ENCODE results near the gene ELAPOR1.

Gene ELAPOR1

DNA sequence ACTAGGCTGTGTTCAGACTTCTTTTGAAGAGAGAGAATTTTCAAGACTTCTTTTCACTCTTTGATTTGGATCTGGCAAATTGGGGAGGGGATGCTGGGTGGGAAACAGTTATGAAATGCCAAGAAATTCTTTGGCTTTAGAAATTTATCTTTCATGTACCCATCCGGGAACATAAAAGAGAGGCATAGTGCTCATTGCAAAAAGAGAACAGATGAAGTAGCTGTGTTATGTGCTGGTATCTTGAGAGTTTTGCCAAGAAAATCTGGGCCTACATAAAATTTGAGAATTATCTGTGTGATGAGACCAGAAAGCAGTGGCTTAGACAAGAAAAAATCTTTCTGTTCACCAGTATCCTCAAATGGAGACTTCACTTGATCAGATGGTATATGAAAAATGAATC lies 19.0 kb upstream of the ELAPOR1 start:
- DNase-seq (ENCODE audit: low read depth): no peak
- H3K4me3 ChIP-seq (ENCODE audit: low read depth, low read length): no peak overlapping the region

DNA sequence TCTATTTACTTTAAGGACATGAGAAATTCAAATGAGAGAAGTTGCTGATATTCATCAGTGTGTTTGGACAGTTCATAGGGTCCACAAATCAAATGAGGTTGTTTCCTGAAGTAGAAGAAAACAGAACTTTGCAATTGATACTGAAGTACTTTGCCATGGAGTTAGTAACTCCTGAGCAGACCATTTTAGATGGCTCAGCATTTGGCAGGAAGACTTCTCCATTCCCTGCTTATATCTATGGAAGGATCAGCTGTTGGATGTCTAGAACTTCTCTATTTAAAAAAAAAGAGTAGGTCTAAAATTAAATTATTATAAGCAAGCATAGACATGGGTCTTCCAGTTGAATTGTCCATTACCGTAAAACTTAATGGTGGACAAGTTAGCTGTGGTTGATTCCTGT lies 18.3 kb upstream of the ELAPOR1 start:
- no peak overlapping the region for H3K4me3 ChIP-seq (ENCODE audit: low read depth, low read length)
- DNase-seq (ENCODE audit: low read depth): no peak

GRCh38 chr1:109096120-109096519 lies 17.8 kb upstream of the ELAPOR1 start:
- H3K4me3 ChIP-seq (ENCODE audit: low read depth, low read length): no peak overlapping the region
- DNase-seq (ENCODE audit: low read depth): no peak

- peak; percentile 92 for DNase-seq (ENCODE audit: low read depth)
- peak overlapping the region; percentile 91 for H3K4me3 ChIP-seq (ENCODE audit: low read depth, low read length)
Measured at GRCh38 chr1:109099938-109100773, 13.8 kb upstream of the ELAPOR1 start.

DNA sequence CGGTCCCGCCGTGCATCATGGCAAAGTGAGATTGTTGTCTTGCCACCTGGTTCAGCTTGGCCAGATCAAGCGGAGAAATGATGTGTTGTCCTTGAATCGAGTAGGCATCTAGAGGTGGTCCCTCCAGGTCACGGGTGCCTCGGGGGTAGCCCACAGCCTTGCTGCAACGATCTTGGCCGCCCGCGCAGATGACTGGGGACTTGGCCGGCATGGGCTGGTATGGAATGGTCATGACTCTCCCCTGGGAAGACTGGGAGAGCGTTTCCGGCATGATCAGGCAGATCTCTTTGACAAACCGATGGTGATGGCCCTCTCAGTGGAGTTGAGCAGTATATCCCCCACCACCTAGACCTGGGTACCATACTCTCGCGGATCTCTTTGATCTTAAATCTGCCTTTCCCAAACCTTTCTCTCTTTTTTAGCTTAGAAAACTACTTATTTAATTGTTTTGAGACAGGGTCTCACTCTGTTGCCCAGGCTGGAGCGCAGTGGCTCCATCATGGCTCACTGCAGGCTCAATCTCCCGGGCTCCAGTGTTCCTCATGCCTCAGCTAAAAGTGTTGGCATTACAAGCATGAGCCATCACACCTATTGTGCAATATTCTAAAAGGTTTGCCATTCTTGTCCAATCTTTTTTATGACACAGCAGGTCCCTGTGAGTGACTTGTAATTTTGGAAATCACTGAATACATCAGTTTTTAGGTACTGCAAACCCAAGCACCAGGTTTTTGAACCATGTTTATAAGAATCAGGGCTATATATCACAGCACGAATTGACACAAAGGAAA lies 9.4 kb upstream of the ELAPOR1 start:
- DNase-seq (ENCODE audit: low read depth): no peak
- no peak overlapping the region for H3K4me3 ChIP-seq (ENCODE audit: low read depth, low read length)

GRCh38 chr1:109105881-109106280 lies 8.0 kb upstream of the ELAPOR1 start:
- H3K4me3 ChIP-seq (ENCODE audit: low read depth, low read length): no peak overlapping the region
- DNase-seq (ENCODE audit: low read depth): no peak

GRCh38 chr1:109107785-109108184 lies 6.1 kb upstream of the ELAPOR1 start:
- DNase-seq (ENCODE audit: low read depth): no peak
- H3K4me3 ChIP-seq (ENCODE audit: low read depth, low read length): no peak overlapping the region

DNA sequence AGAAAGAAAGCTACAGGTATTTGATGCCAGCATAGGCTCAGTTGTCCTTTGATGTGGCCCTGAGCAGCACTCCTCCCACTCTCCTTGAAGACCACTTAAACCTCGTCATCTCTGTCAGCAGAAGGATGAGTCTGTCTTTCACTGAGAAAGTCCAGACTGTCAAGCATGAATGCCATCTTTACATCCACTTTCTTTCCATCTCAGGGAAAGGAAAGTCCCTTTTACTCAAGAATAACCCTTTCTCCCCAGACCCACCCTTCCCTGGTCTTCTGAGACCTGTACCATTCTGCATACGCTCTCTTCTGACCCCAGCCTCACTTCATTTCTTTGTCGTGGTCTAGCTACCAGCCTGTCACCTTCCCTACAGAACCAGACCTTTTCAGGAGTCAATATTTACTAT lies 4.0 kb upstream of the ELAPOR1 start:
- no peak for DNase-seq (ENCODE audit: low read depth)

GRCh38 chr1:109111386-109112055 lies 2.4 kb upstream of the ELAPOR1 start:
- no peak for DNase-seq (ENCODE audit: low read depth)

More for the DNA sequence above, 4.0 kb upstream of the ELAPOR1 start:
- no peak overlapping the region for H3K4me3 ChIP-seq (ENCODE audit: low read depth, low read length)

GRCh38 chr1:109112056-109112651 lies 1.8 kb upstream of the ELAPOR1 start:
- peak overlapping the region; percentile 24 for H3K4me3 ChIP-seq (ENCODE audit: low read depth, low read length)
- DNase-seq (ENCODE audit: low read depth): no peak

More at GRCh38 chr1:109111386-109112055, 2.4 kb upstream of the ELAPOR1 start:
- H3K4me3 ChIP-seq (ENCODE audit: low read depth, low read length): no peak overlapping the region

DNA sequence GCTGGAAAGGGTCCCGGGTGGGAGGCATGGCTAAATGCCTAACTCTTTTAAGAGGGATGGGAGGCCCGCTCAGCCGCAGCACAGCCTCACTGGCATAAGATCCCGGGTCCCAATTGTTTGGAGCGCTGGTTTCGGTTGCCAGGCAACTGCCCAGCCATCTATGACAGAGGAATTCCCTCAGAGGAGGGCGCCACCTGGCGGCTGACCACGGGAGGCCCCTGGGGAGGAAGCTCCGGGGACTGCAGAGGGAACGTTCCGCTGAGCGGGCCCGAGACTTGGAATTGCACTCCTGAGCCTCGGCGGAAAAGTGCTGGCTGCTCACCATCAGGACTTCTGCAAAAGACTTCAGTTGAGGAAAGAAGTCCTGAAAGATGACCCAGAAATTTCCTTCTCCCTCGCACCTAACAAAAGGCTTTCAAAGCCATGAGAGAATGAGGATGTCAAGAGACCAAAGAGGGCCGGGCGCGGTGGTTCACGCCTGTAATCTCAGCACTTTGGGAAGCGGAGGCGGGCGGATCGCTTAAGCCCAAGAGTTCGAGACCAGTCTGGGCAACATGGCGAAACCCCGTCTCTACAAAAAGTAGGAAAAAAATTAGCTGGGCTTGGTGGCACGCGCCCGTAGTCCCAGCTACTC lies 1.1 kb upstream of the ELAPOR1 start:
- peak overlapping the region; percentile 24 for H3K4me3 ChIP-seq (ENCODE audit: low read depth, low read length)
- DNase-seq (ENCODE audit: low read depth): peak; percentile 35

- H3K4me3 ChIP-seq (ENCODE audit: low read depth, low read length): peak overlapping the region; percentile 37
- DNase-seq (ENCODE audit: low read depth): no peak
Measured at GRCh38 chr1:109114342-109114674, 393 bp downstream of the ELAPOR1 start.

DNA sequence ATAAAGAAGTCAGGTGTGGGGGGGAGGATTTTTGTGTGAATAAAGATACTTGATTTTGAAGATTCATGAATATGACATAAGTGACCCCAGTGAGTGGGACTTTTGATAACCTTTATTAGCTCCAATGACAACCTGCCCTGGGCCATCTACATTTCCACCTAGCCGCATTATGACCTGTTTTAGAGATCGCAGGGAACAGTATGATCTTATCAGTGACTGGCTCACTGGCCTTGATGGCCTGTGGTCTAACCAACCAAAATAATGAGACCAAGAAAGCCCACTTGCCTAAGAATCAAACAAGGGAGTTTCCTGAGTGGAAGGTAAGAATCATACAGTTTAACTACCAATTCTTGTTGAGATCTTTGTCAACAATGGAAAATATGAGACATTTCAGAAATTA lies 1.8 kb downstream of the ELAPOR1 start:
- DNase-seq (ENCODE audit: low read depth): no peak
- no peak overlapping the region for H3K4me3 ChIP-seq (ENCODE audit: low read depth, low read length)

DNA sequence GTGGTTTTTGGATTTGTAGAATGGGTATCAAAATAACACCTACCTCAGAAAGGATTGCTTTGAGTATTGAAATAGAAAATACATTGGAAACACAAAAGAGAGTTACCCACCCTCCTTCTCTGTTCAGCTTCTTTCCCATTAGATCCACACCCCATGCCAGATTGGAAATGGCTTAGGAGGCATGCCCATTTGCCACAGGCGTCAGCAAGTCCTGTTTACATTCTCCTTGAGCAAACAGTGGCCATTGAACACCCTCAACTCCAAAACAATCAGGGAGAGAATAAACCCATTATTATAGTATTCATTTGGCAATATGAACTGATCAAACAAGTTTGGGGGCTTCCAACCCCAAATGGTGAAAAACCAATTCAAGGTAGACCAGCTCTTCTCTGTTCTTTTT lies 2.4 kb downstream of the ELAPOR1 start:
- no peak for DNase-seq (ENCODE audit: low read depth)
- H3K4me3 ChIP-seq (ENCODE audit: low read depth, low read length): no peak overlapping the region

DNA sequence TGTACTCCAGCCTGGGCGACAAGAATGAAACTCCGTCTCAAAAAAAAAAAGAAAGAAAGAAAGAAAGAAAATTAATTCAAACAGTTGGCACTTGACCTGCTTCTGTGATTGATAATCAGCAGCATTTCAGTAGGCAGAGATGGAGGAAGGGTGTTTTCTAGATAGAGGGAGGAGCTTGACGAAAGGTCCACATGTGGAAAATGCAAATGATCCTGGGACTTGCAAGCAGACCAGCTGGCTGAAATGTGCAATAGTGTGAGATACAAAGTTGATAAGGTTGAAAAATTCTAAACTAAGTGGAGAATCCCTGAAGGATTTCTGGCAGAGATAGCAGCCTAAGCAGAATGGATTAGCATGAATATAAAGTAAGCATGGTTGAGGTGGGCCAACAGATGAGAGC lies 4.2 kb downstream of the ELAPOR1 start:
- no peak overlapping the region for H3K4me3 ChIP-seq (ENCODE audit: low read depth, low read length)
- no peak for DNase-seq (ENCODE audit: low read depth)

- DNase-seq (ENCODE audit: low read depth): no peak
- no peak overlapping the region for H3K4me3 ChIP-seq (ENCODE audit: low read depth, low read length)
Measured at GRCh38 chr1:109120356-109120755, 6.4 kb downstream of the ELAPOR1 start.

GRCh38 chr1:109131059-109131458 lies 17.1 kb downstream of the ELAPOR1 start:
- no peak overlapping the region for H3K4me3 ChIP-seq (ENCODE audit: low read depth, low read length)
- DNase-seq (ENCODE audit: low read depth): no peak

DNA sequence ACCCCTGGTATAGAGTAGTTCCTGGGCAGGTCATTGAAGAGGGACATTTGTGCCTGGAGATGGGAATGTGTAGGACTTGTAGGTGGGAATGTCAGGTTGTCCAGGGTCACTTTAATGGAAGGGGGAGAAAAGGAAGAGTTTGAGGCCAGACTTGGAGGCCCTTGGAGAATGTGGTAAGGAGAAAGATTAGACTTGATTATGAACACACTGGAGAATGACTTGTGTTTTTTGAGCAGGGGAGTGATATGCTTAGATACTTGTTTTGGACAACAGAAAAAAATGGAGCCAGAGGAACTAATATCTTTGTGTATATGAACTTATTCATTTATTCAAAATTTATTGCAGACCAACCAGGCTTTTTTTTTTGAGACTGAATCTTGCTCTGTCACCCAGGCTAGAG lies 17.9 kb downstream of the ELAPOR1 start:
- H3K4me3 ChIP-seq (ENCODE audit: low read depth, low read length): no peak overlapping the region
- no peak for DNase-seq (ENCODE audit: low read depth)

- no peak overlapping the region for H3K4me3 ChIP-seq (ENCODE audit: low read depth, low read length)
- DNase-seq (ENCODE audit: low read depth): no peak
Measured at GRCh38 chr1:109133002-109133706, 19.2 kb downstream of the ELAPOR1 start.
